ENCODE measurements around the gene TMEM121.

The TMEM121 gene

DNA sequence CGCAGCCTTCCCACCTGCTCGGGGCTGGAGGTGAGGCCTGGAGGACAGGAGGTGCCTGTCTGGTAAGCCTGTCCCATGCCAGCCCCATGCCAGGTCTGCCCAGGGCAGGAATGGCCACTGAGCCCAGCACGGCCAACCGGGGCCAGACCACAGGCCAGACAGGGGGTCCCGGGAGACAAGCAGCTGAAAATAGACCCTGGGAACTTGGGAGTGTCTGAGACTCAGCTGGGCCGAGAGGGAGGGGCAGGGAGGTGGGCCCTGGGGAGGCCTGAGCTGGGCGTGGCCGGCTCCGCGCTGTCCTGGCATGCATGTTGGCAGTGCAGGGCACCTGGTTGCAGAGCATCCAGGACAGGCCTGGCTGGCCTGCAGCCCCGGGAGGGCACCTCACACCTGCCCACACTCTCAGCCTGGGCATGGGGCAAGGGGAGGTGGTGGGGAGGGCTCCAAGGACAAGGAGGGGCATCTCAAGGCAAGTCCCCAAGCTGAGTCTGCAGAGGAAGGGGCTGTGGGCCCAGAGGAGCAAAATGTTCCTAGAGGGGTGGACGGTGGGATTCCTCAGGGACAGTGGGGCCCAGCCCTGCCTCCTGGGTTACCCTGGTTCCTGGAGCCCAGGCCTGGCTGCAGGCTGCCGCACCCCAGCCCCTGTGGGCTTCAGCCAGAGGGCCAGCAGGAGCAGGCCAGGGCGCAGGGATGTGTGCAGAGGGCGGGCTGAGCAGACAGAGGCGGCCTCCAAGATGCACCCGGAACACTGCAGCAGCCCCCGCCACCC is 42.9 kb upstream of the TMEM121 start:
- H3K27me3 Mint-ChIP-seq, result no peaks in the 10 kb centered on the region
- peaks cover 90% of the 10 kb centered on the region for H3K36me3 Mint-ChIP-seq (ENCODE audit: insufficient read depth)
- H3K27ac Mint-ChIP-seq, result peak overlapping the region; percentile 100
- ATAC-seq (replicated peaks), result no peak
- no peak for DNase-seq
- peak overlapping the region; percentile 80 to 82 for H3K4me3 Mint-ChIP-seq
- no peaks in the 10 kb centered on the region for H3K9me3 Mint-ChIP-seq
- peaks cover 48 to 51% of the 10 kb centered on the region in 2 donors for H3K4me1 Mint-ChIP-seq (ENCODE audit: low read depth in 2 of 2)

DNA sequence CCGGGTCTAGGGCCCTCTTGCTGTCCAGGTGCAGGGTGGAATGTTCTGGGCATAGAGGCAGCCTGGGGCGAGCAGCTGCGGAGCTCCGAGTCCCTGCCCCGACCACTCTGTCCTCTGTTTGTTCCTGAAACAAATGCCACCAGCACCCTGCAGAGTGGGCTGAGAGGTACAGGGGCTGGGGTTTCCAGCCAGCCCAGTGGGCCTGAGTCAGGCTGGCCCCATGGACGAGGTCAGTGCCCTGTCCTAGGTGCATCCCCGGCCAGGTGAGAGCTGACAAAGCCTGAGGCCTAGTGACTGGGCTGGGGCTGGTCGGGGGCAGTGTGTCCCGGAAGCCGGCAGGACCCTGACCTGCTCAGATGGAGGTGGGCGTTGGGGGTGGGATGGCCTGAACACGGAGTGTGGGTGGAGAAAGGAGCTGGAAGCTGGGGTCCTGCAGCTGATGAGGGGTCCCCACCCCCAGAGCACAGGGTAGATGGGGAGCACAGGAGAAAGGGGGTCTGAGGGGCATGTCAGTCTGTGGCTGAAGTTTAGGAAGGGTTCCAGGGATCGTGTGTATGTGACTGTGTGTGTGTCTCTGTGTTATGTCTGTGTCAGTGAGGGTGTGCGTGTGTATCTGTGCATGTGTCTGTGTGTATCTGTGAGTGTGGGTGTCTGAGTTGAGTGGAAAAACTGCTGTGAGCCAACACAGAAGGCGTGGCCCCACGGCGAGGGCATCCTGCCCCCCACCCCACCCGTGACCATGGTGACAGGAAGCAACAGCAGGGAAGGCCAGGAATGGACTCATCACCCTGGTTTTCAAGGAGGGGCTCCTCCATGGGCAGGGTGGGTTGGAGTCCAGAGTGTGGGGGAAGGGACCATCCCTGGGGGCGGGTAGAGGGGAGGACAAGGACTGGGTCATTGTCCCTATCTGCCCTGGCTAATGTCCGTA is 42.0 kb upstream of the TMEM121 start:
- Mint-ChIP-seq H3K4me1 (ENCODE audit: low read depth in 2 of 2) (peaks cover 56% of the 10 kb centered on the region in 2 donors), H3K36me3 (ENCODE audit: insufficient read depth) (peaks cover 95% of the 10 kb centered on the region), H3K27ac (peak overlapping the region; percentile 100), H3K27me3 (no peaks in the 10 kb centered on the region), H3K9me3 (no peaks in the 10 kb centered on the region), H3K4me3 (peak overlapping the region; percentile 88 to 91)
- no peak for ATAC-seq (replicated peaks)
- peak in 2 of 3 experiments; percentile 44 to 68 for DNase-seq

GRCh38 chr14:105484997-105485393 is 41.4 kb upstream of the TMEM121 start:
- H3K9me3 Mint-ChIP-seq, result no peaks in the 10 kb centered on the region
- peak overlapping the region; percentile 88 to 91 for H3K4me3 Mint-ChIP-seq
- DNase-seq (no peak), ATAC-seq (replicated peaks) (no peak)
- H3K36me3 Mint-ChIP-seq (ENCODE audit: insufficient read depth), result peaks cover 95% of the 10 kb centered on the region
- H3K4me1 Mint-ChIP-seq (ENCODE audit: low read depth in 2 of 2), result peaks cover 56 to 58% of the 10 kb centered on the region in 2 donors
- H3K27me3 Mint-ChIP-seq, result no peaks in the 10 kb centered on the region
- H3K27ac Mint-ChIP-seq, result peak overlapping the region; percentile 100

DNA sequence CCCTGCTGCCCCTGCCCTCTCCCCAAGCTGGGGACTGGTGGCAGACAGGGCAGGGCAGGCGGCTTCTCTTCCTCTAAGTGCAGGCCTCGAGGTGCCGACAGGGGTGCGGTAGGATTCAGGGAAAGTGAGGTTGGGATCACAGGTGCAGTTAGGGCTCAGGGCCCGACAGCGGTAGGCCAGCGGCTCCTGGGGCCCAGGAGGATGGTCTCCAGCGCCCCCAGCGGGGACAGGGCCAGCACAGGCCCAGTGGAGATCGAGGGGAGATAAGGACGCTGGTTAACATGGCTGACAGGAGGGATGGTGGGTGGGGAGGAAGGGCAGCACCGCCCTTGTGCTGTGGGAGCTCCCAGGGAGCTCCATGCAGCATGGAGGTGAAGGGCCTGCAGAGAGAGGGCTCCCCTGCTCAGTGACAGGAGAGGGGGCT is 40.6 kb upstream of the TMEM121 start:
- H3K36me3 Mint-ChIP-seq (ENCODE audit: insufficient read depth), result peaks cover 95% of the 10 kb centered on the region
- DNase-seq (peak; percentile 57 to 68 (median 66)), ATAC-seq (replicated peaks) (peak; percentile 1)
- H3K9me3 Mint-ChIP-seq, result no peaks in the 10 kb centered on the region
- H3K4me1 Mint-ChIP-seq (ENCODE audit: low read depth in 2 of 2), result peaks cover 53 to 55% of the 10 kb centered on the region in 2 donors
- no peaks in the 10 kb centered on the region for H3K27me3 Mint-ChIP-seq
- peak overlapping the region; percentile 88 to 91 for H3K4me3 Mint-ChIP-seq
- H3K27ac Mint-ChIP-seq, result peak overlapping the region; percentile 100

- Mint-ChIP-seq H3K27ac (peak within 1 kb of the TSS; percentile 100), H3K4me3 (peak within 1 kb of the TSS; percentile 88 to 91), H3K4me1 (ENCODE audit: low read depth in 2 of 2) (peaks cover 47 to 49% of the 10 kb centered on the region in 2 donors), H3K36me3 (ENCODE audit: insufficient read depth) (peaks cover 95% of the 10 kb centered on the region), H3K9me3 (no peaks in the 10 kb centered on the region), H3K27me3 (no peaks in the 10 kb centered on the region)
- peak in 1 of 3 experiments; percentile 23 for DNase-seq
- no peak for ATAC-seq (replicated peaks)
Observed at GRCh38 chr14:105486163-105486973, 40.0 kb upstream of the TMEM121 start, which contains the start of gene CRIP1. TSS of gene CRIP1 (plus strand) at chr14:105486886. CDS start at chr14:105487260, 374 bp downstream.

- no peaks in the 10 kb centered on the region for H3K27me3 Mint-ChIP-seq
- H3K4me1 Mint-ChIP-seq (ENCODE audit: low read depth in 2 of 2), result peaks cover 48% of the 10 kb centered on the region in 2 donors
- H3K4me3 Mint-ChIP-seq, result peak overlapping the region; percentile 88 to 91
- H3K9me3 Mint-ChIP-seq, result no peaks in the 10 kb centered on the region
- H3K27ac Mint-ChIP-seq, result peak overlapping the region; percentile 100
- DNase-seq (peak; percentile 66 to 68 (median 68)), ATAC-seq (replicated peaks) (no peak)
- peaks cover 96% of the 10 kb centered on the region for H3K36me3 Mint-ChIP-seq (ENCODE audit: insufficient read depth)
Observed at GRCh38 chr14:105486974-105487448, 39.4 kb upstream of the TMEM121 start.

DNA sequence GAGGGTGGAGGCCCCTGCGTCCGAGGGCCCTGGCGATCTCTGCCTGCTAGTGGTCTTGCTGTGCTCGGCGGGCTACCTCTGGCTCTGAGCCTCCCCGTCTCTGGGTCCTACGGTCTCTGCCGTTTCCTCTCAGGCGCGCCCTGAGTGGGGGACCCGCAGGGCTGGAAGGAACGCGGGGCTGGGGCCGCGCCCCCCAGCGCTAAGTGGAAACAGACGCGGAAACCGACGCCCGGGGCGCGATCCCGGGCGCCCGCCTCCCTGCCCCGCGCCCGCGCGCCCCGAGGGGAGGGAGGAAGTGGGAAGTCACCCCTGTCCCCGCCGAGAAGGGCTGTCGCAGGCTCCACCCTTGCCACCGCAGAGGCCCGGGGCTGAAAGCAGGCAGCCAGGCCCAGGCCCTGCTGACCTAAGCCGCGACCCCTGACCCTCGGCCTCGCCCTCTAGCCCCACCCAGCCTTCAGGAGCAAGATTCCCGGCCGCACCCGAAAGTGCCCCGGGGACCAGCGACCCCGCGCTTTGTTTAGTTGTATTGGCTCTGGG is 38.9 kb upstream of the TMEM121 start:
- peak; percentile 76 to 79 (median 79) for DNase-seq
- H3K27ac Mint-ChIP-seq, result peak overlapping the region; percentile 100
- H3K4me3 Mint-ChIP-seq, result peak overlapping the region; percentile 88 to 91
- H3K36me3 Mint-ChIP-seq (ENCODE audit: insufficient read depth), result peaks cover 96% of the 10 kb centered on the region
- H3K27me3 Mint-ChIP-seq, result no peaks in the 10 kb centered on the region
- ATAC-seq (replicated peaks), result peak; percentile 13
- H3K9me3 Mint-ChIP-seq, result no peaks in the 10 kb centered on the region
- peaks cover 43 to 45% of the 10 kb centered on the region in 2 donors for H3K4me1 Mint-ChIP-seq (ENCODE audit: low read depth in 2 of 2)

DNA sequence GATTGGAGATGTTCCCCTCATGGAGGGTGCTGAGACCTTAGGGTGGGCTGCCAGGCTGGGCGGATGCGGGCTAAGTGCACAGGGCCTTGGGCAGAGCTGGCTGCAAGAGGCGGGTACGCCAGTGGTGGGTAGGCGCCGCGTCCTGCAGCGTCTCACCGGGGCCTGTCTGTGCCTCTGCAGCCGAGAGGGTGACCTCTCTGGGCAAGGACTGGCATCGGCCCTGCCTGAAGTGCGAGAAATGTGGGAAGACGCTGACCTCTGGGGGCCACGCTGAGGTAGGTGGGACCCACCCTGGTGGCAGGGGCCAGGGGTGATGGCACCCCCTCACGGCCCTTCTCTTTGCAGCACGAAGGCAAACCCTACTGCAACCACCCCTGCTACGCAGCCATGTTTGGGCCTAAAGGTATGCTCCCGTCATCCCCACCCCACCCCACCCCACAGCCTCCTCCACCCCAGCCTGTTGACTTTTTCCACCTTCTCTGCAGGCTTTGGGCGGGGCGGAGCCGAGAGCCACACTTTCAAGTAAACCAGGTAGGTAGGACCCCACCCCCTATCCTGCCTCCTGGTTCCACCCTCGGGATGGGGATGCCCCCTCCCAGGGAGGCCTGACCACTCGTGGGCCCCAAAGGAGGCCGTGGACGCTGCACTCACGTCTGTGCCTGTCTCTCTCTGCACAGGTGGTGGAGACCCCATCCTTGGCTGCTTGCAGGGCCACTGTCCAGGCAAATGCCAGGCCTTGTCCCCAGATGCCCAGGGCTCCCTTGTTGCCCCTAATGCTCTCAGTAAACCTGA is 38.2 kb upstream of the TMEM121 start:
- Mint-ChIP-seq H3K4me1 (ENCODE audit: low read depth in 2 of 2) (peaks cover 38 to 41% of the 10 kb centered on the region in 2 donors), H3K27me3 (no peaks in the 10 kb centered on the region), H3K9me3 (no peaks in the 10 kb centered on the region), H3K4me3 (peak overlapping the region; percentile 88 to 91), H3K27ac (peak overlapping the region; percentile 100), H3K36me3 (ENCODE audit: insufficient read depth) (peaks cover 96% of the 10 kb centered on the region)
- ATAC-seq (replicated peaks), result no peak
- peak; percentile 47 to 57 (median 50) for DNase-seq

- H3K27ac Mint-ChIP-seq, result peak overlapping the region; percentile 100
- ATAC-seq (replicated peaks) (no peak), DNase-seq (no peak)
- H3K36me3 Mint-ChIP-seq (ENCODE audit: insufficient read depth), result peaks cover 100% of the 10 kb centered on the region
- peaks cover 38 to 42% of the 10 kb centered on the region in 2 donors for H3K4me1 Mint-ChIP-seq (ENCODE audit: low read depth in 2 of 2)
- no peaks in the 10 kb centered on the region for H3K9me3 Mint-ChIP-seq
- no peaks in the 10 kb centered on the region for H3K27me3 Mint-ChIP-seq
- H3K4me3 Mint-ChIP-seq, result peak overlapping the region; percentile 88 to 91
Observed at GRCh38 chr14:105488781-105489541, 37.4 kb upstream of the TMEM121 start.

DNA sequence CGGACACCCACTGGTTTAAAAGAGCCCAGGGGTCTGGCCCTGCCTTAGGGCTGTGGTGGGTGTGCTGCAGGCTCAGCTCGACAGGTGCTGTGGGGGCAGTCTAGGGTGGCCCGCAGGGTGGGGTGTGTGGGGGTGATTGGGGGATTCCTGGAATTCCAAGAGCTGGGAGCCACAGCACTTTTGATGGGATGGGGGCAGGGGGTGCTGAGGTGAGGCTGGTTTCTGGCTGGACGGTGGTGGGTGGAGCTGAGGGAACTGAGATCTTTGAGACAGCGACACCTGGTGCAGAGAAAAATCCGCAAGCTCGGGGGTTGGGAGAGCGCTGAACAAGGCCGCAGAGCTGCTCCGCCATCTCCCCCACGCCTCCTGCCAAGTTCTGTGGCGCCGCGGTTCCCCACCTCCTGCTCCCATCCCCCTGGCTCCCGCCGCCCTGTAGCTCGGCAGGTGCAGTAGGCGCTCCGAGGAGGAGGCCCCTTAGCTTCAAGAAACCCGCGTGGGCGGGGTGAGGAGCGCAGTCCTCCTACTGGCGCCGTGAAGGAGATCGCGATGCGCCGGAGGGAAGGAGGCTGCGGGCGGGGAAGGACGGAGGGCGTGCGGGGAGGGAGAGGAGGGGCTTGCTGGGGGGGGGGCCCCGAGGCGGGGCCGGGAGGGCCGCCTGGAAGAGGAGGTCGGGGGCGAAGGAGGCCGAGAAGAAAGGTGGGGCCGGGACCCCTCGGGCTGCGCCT is 36.7 kb upstream of the TMEM121 start:
- Mint-ChIP-seq H3K4me1 (ENCODE audit: low read depth in 2 of 2) (peaks cover 32 to 34% of the 10 kb centered on the region in 2 donors), H3K36me3 (ENCODE audit: insufficient read depth) (peaks cover 100% of the 10 kb centered on the region), H3K9me3 (no peaks in the 10 kb centered on the region), H3K4me3 (peak overlapping the region; percentile 88 to 91), H3K27me3 (no peaks in the 10 kb centered on the region), H3K27ac (peak overlapping the region; percentile 100)
- peak; percentile 15 for ATAC-seq (replicated peaks)
- DNase-seq, result peak; percentile 85 to 90 (median 87)

DNA sequence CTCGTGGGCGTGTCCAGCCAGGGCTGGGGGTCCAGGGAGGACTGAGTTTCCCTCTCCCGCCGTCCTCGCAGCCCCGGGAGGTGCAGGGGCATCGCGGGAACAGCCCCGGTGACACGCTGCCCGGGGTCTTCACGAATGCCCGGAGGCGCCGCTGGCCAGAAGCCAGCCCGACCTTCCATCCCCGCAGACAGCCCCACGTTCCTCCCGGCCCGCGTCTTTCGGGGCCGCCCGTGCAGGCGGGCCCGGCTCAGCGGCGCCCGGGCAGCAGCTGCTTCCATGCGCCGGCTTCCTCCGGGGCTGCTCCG is 36.2 kb upstream of the TMEM121 start:
- H3K4me1 Mint-ChIP-seq (ENCODE audit: low read depth in 2 of 2), result peaks cover 28 to 31% of the 10 kb centered on the region in 2 donors
- H3K27ac Mint-ChIP-seq, result peak overlapping the region; percentile 100
- peaks cover 97% of the 10 kb centered on the region for H3K36me3 Mint-ChIP-seq (ENCODE audit: insufficient read depth)
- H3K9me3 Mint-ChIP-seq, result no peaks in the 10 kb centered on the region
- H3K27me3 Mint-ChIP-seq, result no peaks in the 10 kb centered on the region
- ATAC-seq (replicated peaks) (peak; percentile 0), DNase-seq (peak in 1 of 3 experiments; percentile 46)
- H3K4me3 Mint-ChIP-seq, result peak overlapping the region; percentile 88 to 91
